ENCODE data around the gene NDOR1. TPM values are rescaled to one million over a fixed set of nuclear protein-coding genes. Genes with fewer than 3 reads are reported as not detected.

NDOR1 gene
- total and polyA plus RNA-seq, 2 donors (not counting 3 experiments of a cell fraction or from before 2014, with no cell fraction given), result 13.5 to 26.7 TPM

GRCh38 chr9:137160054-137160425, 45.5 kb upstream of the NDOR1 start:
- no TSS peak for BruUV-seq (replicated peaks)
- DNase-seq (ENCODE audit: low read depth, low spot score) (no peak), FAIRE-seq (no peak)
- Histone ChIP-seq H3K9me3 (replicated peaks; ENCODE audit: control insufficient read depth, insufficient read depth, low read length) (no peaks in the 10 kb centered on the region), H4K20me1 (replicated peaks; ENCODE audit: control insufficient read depth, extremely low read depth, insufficient read depth, low read length) (no peaks in the 10 kb centered on the region), H3K4me3 (replicated peaks in 1 of 3; ENCODE audit: insufficient read depth in 1 of 3, low read depth in 1 of 3, low read length in 3 of 3) (no peak overlapping the region), H2AFZ (ENCODE audit: low read depth, low read length) (no peak overlapping the region), H3K36me3 (ENCODE audit: control insufficient read depth in 2 of 2, extremely low read depth in 1 of 2, insufficient read depth in 2 of 2, low read length in 2 of 2) (no peaks in the 10 kb centered on the region), H3K9me1 (replicated peaks; ENCODE audit: control insufficient read depth, extremely low read depth, insufficient read depth, low read length) (no peaks in the 10 kb centered on the region), H3K4me2 (ENCODE audit: insufficient read depth, low read length) (no peak overlapping the region), H3K79me2 (ENCODE audit: control insufficient read depth, insufficient read depth, low read length) (no peaks in the 10 kb centered on the region), H3K27ac (ENCODE audit: insufficient read depth, low read depth, low read length) (no peak overlapping the region), H3K9ac (replicated peaks; ENCODE audit: extremely low read depth, insufficient read depth, low read length) (no peak overlapping the region), H3K4me1 (ENCODE audit: control insufficient read depth, extremely low read depth, insufficient read depth, low read length) (peaks cover 3% of the 10 kb centered on the region), H3K27me3 (ENCODE audit: control insufficient read depth in 2 of 2, insufficient read depth in 2 of 2, low read length in 2 of 2) (peaks cover 12 to 24% of the 10 kb centered on the region in 2 experiments)
- ChIA-PET CTCF (interaction anchor here (1.8 kb wide), 1 partner anchor 16 kb away, joined by 5 read pairs; no protein-coding TSS in a partner anchor), POLR2A (no interaction called here)
- intact Hi-C loops (cut with micrococcal nuclease) (no loop called here), dilution Hi-C loops (cut with MboI; ENCODE audit: extremely low pct_ligation_motif_present, low sequenced_read_pairs) (no loop called here)
- peak; percentile 53 for TF ChIP-seq EZH2 (IDR thresholded peaks at IDR 0.05; ENCODE audit: borderline replicate concordance, low read depth, low read length, severe bottlenecking)
- TF ChIP-seq JUN (IDR thresholded peaks at IDR 0.05; ENCODE audit: borderline replicate concordance, insufficient read depth, insufficient read length, low read depth), result no peak

GRCh38 chr9:137160716-137161557, 44.6 kb upstream of the NDOR1 start:
- no TSS peak for BruUV-seq (replicated peaks)
- Histone ChIP-seq H3K9me1 (replicated peaks; ENCODE audit: control insufficient read depth, extremely low read depth, insufficient read depth, low read length) (no peaks in the 10 kb centered on the region), H3K79me2 (ENCODE audit: control insufficient read depth, insufficient read depth, low read length) (no peaks in the 10 kb centered on the region), H3K36me3 (ENCODE audit: control insufficient read depth in 2 of 2, extremely low read depth in 1 of 2, insufficient read depth in 2 of 2, low read length in 2 of 2) (no peaks in the 10 kb centered on the region), H3K4me1 (ENCODE audit: control insufficient read depth, extremely low read depth, insufficient read depth, low read length) (peaks cover 3% of the 10 kb centered on the region), H3K27ac (ENCODE audit: insufficient read depth, low read depth, low read length) (no peak overlapping the region), H3K4me3 (replicated peaks in 1 of 3; ENCODE audit: insufficient read depth in 1 of 3, low read depth in 1 of 3, low read length in 3 of 3) (no peak overlapping the region), H3K9me3 (replicated peaks; ENCODE audit: control insufficient read depth, insufficient read depth, low read length) (no peaks in the 10 kb centered on the region), H3K27me3 (ENCODE audit: control insufficient read depth in 2 of 2, insufficient read depth in 2 of 2, low read length in 2 of 2) (peaks cover 12 to 24% of the 10 kb centered on the region in 2 experiments), H3K9ac (replicated peaks; ENCODE audit: extremely low read depth, insufficient read depth, low read length) (no peak overlapping the region), H2AFZ (ENCODE audit: low read depth, low read length) (no peak overlapping the region), H3K4me2 (ENCODE audit: insufficient read depth, low read length) (no peak overlapping the region), H4K20me1 (replicated peaks; ENCODE audit: control insufficient read depth, extremely low read depth, insufficient read depth, low read length) (no peaks in the 10 kb centered on the region)
- intact Hi-C loops (cut with micrococcal nuclease) (no loop called here), dilution Hi-C loops (cut with MboI; ENCODE audit: extremely low pct_ligation_motif_present, low sequenced_read_pairs) (no loop called here)
- ChIA-PET CTCF (no interaction called here), POLR2A (no interaction called here)
- FAIRE-seq (no peak), DNase-seq (ENCODE audit: low read depth, low spot score) (no peak)
- TF ChIP-seq FOS (IDR thresholded peaks at IDR 0.05; ENCODE audit: borderline replicate concordance, insufficient read depth, low read length) (no peak), EZH2 (IDR thresholded peaks at IDR 0.05; ENCODE audit: borderline replicate concordance, low read depth, low read length, severe bottlenecking) (peak; percentile 2)

Measured in endothelial cell of umbilical vein (primary cell).